GM23338 (cell line): Measurements from ENCODE around the gene ZNF692. TPM values are rescaled to one million over a fixed set of nuclear protein-coding genes. Genes with fewer than 3 reads are reported as not detected.

Experiments used
- ATAC-seq: fragments of 200-7000 bp; cut with Tn5 transposase; 3 replicates; pipeline ENCODE4 v1.9.1; 2020
- DNase-seq: peaks from one replicate; pipeline ENCODE4 v3.0.0-alpha.2; 2015; ENCODE audit warnings: low spot score
- H2AFZ ChIP-seq: fragments of 200-600 bp; sonication (generic); 2 replicates; pipeline ENCODE4 v1.8.0; 2016; ENCODE audit warnings: antibody characterized with exemption, mild to moderate bottlenecking, moderate library complexity
- H3F3A ChIP-seq: fragments of 200-600 bp; sonication (generic); replicated peaks from 2 replicates; pipeline ENCODE4 v1.8.0; 2017; ENCODE audit warnings: antibody characterized with exemption, mixed run types, low read depth
- H3K27ac ChIP-seq: fragments of 200-600 bp; sonication (generic); 2 replicates; pipeline ENCODE4 v1.6.1; 2016; ENCODE audit warnings: low read depth
- H3K27me3 ChIP-seq: fragments of 200-600 bp; sonication (generic); 2 replicates; pipeline ENCODE4 v1.8.0; 2016; ENCODE audit warnings: mild to moderate bottlenecking, mixed run types, moderate library complexity; ENCODE audit not compliant: insufficient read depth
- H3K36me3 ChIP-seq: fragments of 200-600 bp; sonication (generic); 2 replicates; pipeline ENCODE4 v1.8.0; 2016; ENCODE audit warnings: mild to moderate bottlenecking; ENCODE audit not compliant: insufficient read depth
- H3K4me1 ChIP-seq: fragments of 200-600 bp; sonication (generic); 2 replicates; pipeline ENCODE4 v1.8.0; 2016; ENCODE audit warnings: mild to moderate bottlenecking, moderate library complexity; ENCODE audit not compliant: insufficient read depth
- H3K4me2 ChIP-seq: fragments of 200-600 bp; sonication (generic); 2 replicates; pipeline ENCODE4 v1.7.1; 2017; ENCODE audit warnings: mixed run types
- H3K4me3 ChIP-seq: fragments of 200-600 bp; sonication (generic); 2 replicates; pipeline ENCODE4 v1.6.1; 2016; ENCODE audit warnings: mixed run types
- H3K79me2 ChIP-seq: fragments of 200-600 bp; sonication (generic); replicated peaks from 2 replicates; pipeline ENCODE4 v1.8.0; 2017; ENCODE audit warnings: mild to moderate bottlenecking; ENCODE audit not compliant: insufficient read depth
- H3K9me2 ChIP-seq: fragments of 200-600 bp; sonication (generic); 2 replicates; pipeline ENCODE4 v1.8.0; 2017; ENCODE audit not compliant: insufficient read depth
- H4K20me1 ChIP-seq: fragments of 200-600 bp; sonication (generic); replicated peaks from 2 replicates; pipeline ENCODE4 v1.8.0; 2017; ENCODE audit warnings: mild to moderate bottlenecking; ENCODE audit not compliant: insufficient read depth
- H3K27ac Mint-ChIP-seq: 2 replicates; pipeline ENCODE4 v1.8.0; 2020; ENCODE audit warnings: inconsistent platforms, mild to moderate bottlenecking, moderate library complexity, mixed read lengths
- H3K27me3 Mint-ChIP-seq: 3 replicates; pipeline ENCODE4 v1.8.0; 2022; ENCODE audit warnings: low read depth, mild to moderate bottlenecking, moderate library complexity, mixed read lengths, inconsistent platforms; ENCODE audit not compliant: insufficient read depth, poor library complexity
- H3K36me3 Mint-ChIP-seq: 3 replicates; pipeline ENCODE4 v1.8.0; 2021; ENCODE audit warnings: low read depth, mild to moderate bottlenecking, inconsistent platforms, moderate library complexity, mixed read lengths
- H3K4me1 Mint-ChIP-seq: 3 replicates; pipeline ENCODE4 v1.8.0; 2020; ENCODE audit warnings: mild to moderate bottlenecking, inconsistent platforms, mixed read lengths
- H3K4me3 Mint-ChIP-seq: 3 replicates; pipeline ENCODE4 v1.8.0; 2021; ENCODE audit warnings: moderate library complexity, mild to moderate bottlenecking, inconsistent platforms, mixed read lengths
- H3K9me3 Mint-ChIP-seq: 3 replicates; pipeline ENCODE4 v1.8.0; 2020; ENCODE audit warnings: moderate library complexity, mild to moderate bottlenecking, inconsistent platforms, mixed read lengths
- CREB1 ChIP-seq: fragments of 250-450 bp; sonication (Bioruptor Pico); IDR thresholded peaks from 2 replicates; pipeline ENCODE4 v1.5.0; 2020; ENCODE audit warnings: low read depth, mild to moderate bottlenecking, moderate library complexity
- CTCF ChIP-seq, 2 experiments: fragments of 200-600 bp in 1 of 2; sonication (generic) in 1 of 2; conservative IDR thresholded peaks; 2 replicates each; pipeline versions ENCODE4 v1.5.1 to v1.6.1; 2016 to 2017; ENCODE audit warnings: antibody characterized with exemption in 2 of 2, low read depth in 2 of 2, mild to moderate bottlenecking in 2 of 2, moderate library complexity in 1 of 2
- ETS1 ChIP-seq: IDR thresholded peaks from 2 replicates; pipeline ENCODE4 v1.6.1; 2016; ENCODE audit warnings: antibody characterized with exemption
- EZH2 ChIP-seq: fragments of 200-600 bp; sonication (generic); IDR thresholded peaks from one replicate; pipeline ENCODE4 v1.8.0; 2017; ENCODE audit warnings: antibody characterized with exemption, mild to moderate bottlenecking, low read depth; ENCODE audit not compliant: unreplicated experiment
- EZH2phosphoT487 ChIP-seq: fragments of 200-600 bp; sonication (generic); IDR thresholded peaks from one replicate; pipeline ENCODE4 v1.8.1; 2018; ENCODE audit warnings: antibody characterized with exemption; ENCODE audit not compliant: unreplicated experiment
- JUNB ChIP-seq: IDR thresholded peaks from one replicate; pipeline ENCODE4 v1.6.1; 2016; ENCODE audit warnings: antibody characterized with exemption; ENCODE audit not compliant: unreplicated experiment
- NANOG ChIP-seq: IDR thresholded peaks from 2 replicates; pipeline ENCODE4 v1.6.1; 2016; ENCODE audit warnings: antibody characterized with exemption, borderline replicate concordance
- POLR2AphosphoS5 ChIP-seq: IDR thresholded peaks from 2 replicates; pipeline ENCODE4 v1.6.1; 2016; ENCODE audit warnings: antibody characterized with exemption, low read depth
- REST ChIP-seq: IDR thresholded peaks from one replicate; pipeline ENCODE4 v1.6.1; 2018; ENCODE audit warnings: antibody characterized with exemption; ENCODE audit not compliant: unreplicated experiment
- ZNF331 ChIP-seq: fragments of 250-450 bp; sonication (Bioruptor Pico); IDR thresholded peaks from 2 replicates; pipeline ENCODE4 v1.5.0; 2020; ENCODE audit warnings: low read depth, mild to moderate bottlenecking, moderate library complexity
- ZNF462 ChIP-seq: fragments of 250-450 bp; sonication (Bioruptor Pico); IDR thresholded peaks from 2 replicates; pipeline ENCODE4 v1.5.0; 2020; ENCODE audit warnings: mild to moderate bottlenecking, moderate library complexity
- polyA plus RNA-seq: library from polyadenylated mRNA; unstranded; fragments of >200 nt; fragmentation: Nextera tagmentation; extraction: Ambion mirVana; gene quantifications from 2 replicates; pipeline ENCODE4 v1.2.1, GENCODE V29; 2016
- total RNA-seq: library from RNA; depleted of rRNA; stranded (reverse); fragments of >200 nt; shearing (Covaris generic); gene quantifications from 2 replicates; pipeline ENCODE4 v1.2.3, GENCODE V29; 2014

The ZNF692 gene
- total and polyA plus RNA-seq, 2 experiments from 2014 or later, result 41.2 to 57.1 TPM

GRCh38 chr1:248812736-248813425 lies 46.0 kb downstream of the ZNF692 start:
- no peak overlapping the region for H2AFZ ChIP-seq
- H3K4me1 ChIP-seq, result 0 out of 2 replicates have a peak, but pooled peaks cover 5% of the 10 kb centered on the region
- no peak for ATAC-seq
- H3K4me3 Mint-ChIP-seq, result no peak overlapping the region
- no peaks in the 10 kb centered on the region for H3F3A ChIP-seq
- no peak for DNase-seq
- no peak overlapping the region for H3K27ac Mint-ChIP-seq
- H3K9me2 ChIP-seq, result no peaks in the 10 kb centered on the region
- H3K9me3 Mint-ChIP-seq, result no peaks in the 10 kb centered on the region; the same call in 2 of the 3 replicates
- H3K36me3 ChIP-seq, result peaks cover 6% of the 10 kb centered on the region; the same call in 1 of the 2 replicates
- H3K79me2 ChIP-seq, result no peaks in the 10 kb centered on the region
- no peak for TF ChIP-seq ETS1
- TF ChIP-seq NANOG, result no peak
- TF ChIP-seq CREB1 (CRISPR knock-in tag), result no peak
- TF ChIP-seq ZNF331, result no peak
- no peak for TF ChIP-seq CTCF (conservative IDR thresholded peaks at IDR 0.05; ENCODE audit: low read depth in 2 of 2)
- no peak for TF ChIP-seq JUNB
- no peak for TF ChIP-seq EZH2phosphoT487
- TF ChIP-seq ZNF462 (CRISPR knock-in tag), result no peak
- no peak for TF ChIP-seq REST
- TF ChIP-seq EZH2, result no peak
- no peak for TF ChIP-seq POLR2AphosphoS5
- H3K4me1 Mint-ChIP-seq, result peaks cover 13% of the 10 kb centered on the region
- peaks cover 5% of the 10 kb centered on the region for H3K27me3 Mint-ChIP-seq
- H3K36me3 Mint-ChIP-seq, result peaks cover 54% of the 10 kb centered on the region
- no peaks in the 10 kb centered on the region for H3K27me3 ChIP-seq
- H3K4me3 ChIP-seq, result no peak overlapping the region
- H3K4me2 ChIP-seq, result no peak overlapping the region
- no peaks in the 10 kb centered on the region; the same call in 1 of the 2 replicates for H4K20me1 ChIP-seq
- no peak overlapping the region for H3K27ac ChIP-seq
